ENCODE data around the gene TBC1D1.

TBC1D1 gene

DNA sequence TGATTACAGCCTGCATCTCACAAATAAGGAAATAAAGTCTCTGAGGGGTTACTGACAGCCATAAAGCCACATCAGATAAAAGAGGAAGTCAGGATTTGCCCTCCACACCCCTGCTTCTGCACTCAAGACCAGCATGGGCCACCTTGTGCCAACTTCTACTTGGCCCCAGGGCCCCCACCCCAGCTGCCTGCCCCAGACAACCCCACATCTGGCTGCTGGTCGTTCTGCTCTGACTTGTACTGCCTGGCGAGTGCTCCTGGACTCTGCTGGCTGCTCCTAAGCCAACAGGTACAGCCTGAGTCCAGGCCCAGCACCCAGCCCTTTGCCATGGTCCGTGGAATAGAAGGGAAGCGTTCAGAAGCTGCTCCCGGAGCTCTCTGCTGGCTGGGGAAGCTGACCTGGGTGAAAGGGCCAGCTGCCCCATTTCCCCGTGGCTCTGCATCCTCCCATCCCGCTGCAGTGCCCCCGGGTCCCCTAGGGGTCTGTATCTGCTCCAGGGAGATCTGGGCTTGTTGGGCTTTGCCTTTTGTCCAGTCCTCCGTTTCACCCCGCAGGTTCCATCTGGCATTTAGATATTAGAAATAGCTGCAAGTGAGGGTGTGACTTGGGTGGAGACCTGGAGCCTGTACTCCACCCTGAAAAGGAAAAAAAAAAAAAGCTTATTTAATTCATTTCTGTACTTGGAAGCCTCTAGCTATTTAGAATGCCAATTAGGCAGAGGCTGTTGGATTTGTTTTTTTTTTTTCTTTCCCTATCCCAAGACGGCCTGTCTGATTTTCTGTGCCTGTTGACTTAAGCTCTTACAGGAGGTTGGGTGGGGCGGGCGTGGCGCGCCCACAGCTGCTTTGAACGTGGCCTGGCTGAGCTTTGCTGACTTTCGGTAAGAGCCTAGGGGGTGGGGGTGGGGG lies 264.1 kb downstream of the TBC1D1 start:
- DNase-seq: no peak

DNA sequence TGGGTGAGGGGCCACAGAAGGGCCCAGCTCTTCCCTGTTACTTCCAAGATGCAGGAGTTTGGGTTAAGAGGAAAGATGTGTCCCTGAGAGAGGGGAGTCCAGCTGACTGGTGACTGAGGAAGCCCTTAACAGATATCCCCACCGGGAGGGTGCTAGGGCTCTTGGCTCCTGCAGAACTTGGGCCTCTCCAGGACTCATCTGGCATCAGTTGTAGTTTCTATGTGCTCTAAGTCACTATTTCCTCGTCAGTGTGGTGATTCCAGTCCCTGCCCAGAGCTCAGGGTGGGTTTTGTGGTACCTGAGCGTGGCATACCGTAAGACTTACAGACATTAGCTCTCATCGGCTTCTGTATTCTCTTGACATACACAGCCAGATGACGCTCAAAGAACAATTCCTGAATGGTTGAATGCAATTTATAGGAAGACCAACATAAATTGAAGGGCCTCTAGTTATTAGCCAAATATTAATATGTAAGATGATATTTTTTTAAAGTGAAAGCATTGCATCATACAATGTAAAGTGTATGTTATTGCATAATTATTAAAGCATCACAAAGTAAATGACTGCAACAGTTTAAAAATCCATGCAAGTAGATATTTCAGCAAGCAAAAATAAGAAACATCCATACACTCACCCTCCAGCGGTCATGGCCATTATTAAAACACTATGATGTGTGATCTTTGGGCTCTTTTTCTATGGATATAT lies 264.9 kb downstream of the TBC1D1 start:
- no peak for DNase-seq

DNA sequence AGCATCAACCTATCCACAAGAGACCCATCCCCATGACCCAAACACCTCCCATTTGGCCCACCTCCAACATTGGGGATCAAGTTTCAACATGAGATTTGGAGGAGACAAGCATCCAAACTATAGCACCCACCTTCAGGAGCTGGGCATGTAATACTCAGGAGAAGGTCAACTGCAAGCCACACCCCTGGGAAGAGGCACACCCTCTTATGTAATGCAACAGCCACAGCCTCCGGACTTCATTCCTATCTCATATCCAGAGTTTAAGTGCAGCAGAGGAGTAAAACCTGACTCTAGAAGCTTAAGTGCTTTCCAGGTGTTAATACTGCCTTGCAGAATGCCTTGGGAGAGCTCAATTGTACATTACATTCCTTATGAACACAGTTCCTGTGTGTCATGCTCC lies 266.7 kb downstream of the TBC1D1 start:
- DNase-seq: no peak

DNA sequence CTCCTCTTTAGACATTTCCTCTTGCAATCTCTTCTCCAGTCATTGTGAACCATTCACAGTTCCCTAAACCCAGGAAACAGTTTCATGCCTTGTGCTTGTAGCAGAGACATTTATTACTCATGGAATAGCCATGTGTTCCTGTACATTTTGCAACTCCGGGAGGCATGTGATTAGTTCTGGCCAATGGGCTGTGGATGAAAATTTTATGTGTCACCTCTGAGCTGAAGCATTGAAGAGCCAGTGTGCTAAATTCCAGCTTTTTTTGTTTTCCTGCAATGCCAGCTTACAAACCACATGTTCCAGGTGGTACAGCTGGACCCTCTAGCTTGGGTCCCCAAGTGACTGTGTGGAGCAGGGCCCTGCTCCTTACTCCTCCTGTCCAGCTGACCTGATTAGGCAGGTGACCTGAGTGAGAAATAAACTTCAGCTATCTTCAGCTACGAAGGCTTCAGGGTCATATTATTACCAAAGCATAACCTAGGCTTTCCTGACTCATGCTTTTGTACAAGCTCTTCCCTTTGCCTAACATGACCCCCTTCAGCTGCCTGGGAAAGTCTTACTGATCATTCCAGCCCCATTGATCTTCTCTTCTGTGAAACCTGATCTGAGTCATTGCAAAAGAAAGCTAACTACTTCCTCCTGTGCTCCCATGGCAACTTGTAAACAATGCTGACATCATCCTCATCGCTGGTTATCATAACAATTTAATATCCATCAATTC lies 269.8 kb downstream of the TBC1D1 start:
- DNase-seq: peak in 1 of 2 donors; percentile 48

DNA sequence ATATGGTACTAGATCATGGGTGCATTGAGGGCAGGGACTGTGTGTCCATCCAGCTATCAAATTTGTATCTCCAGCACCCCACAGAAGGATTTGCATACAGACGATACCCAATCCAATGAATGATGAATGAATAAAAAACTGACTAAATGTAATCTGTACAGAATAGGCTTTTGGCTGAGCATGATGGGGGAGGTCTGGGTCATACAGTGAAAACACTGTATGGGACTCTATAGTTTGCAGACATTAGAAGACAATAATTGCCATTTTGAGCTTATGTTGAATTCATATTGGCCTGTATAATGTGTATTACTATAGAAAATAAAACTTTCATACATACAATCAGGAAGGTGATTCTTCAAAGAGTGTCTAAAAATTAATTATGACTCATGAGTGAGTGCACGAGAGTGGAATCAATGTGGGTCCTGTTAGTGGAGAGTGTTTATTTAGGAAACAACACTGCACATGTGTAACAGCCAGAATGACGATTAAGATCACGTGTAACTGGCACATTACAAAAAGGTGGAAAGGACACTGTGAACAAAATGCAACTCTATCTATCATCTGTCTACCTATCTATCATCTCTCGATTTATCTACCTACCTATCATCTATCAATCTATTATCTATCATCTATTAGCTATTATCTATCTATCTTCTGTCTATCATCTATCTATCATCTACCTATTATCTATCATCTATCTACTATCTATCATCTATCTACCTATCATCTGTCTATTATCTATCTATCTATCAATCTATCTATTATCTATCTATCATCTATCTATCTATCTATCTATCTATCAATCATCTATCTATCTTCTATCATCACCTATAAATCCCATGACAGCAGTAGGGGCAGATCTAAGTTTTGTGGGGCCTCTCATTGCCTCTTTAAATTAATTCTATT lies 270.6 kb downstream of the TBC1D1 start:
- no peak for DNase-seq

DNA sequence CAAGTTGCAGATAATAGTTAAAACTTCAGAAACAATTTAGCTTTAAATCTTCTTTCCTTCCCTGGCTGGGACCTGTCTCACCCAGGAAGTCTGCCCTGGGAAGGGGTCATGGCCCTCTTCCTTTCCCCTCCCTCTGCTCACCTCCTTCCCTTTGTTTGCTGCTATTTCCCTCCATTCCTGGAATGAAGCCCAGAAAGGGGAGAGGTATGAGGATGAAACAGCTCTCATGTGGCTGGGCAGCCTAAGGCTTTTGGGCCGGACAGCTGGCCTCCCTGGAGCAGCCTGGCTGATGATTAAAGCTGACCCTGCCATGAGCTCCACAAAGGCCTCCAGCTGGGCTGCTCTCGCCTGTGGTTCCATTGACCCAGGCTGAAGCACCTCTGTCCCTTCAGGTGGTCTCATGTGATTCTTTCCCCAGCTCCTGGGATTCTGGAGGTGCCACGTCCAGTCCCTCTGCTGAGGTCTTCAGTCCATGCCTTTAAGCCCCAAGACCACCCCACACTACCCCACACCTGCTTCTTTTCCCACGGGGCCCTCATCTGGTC lies 271.4 kb downstream of the TBC1D1 start:
- DNase-seq: no peak

DNA sequence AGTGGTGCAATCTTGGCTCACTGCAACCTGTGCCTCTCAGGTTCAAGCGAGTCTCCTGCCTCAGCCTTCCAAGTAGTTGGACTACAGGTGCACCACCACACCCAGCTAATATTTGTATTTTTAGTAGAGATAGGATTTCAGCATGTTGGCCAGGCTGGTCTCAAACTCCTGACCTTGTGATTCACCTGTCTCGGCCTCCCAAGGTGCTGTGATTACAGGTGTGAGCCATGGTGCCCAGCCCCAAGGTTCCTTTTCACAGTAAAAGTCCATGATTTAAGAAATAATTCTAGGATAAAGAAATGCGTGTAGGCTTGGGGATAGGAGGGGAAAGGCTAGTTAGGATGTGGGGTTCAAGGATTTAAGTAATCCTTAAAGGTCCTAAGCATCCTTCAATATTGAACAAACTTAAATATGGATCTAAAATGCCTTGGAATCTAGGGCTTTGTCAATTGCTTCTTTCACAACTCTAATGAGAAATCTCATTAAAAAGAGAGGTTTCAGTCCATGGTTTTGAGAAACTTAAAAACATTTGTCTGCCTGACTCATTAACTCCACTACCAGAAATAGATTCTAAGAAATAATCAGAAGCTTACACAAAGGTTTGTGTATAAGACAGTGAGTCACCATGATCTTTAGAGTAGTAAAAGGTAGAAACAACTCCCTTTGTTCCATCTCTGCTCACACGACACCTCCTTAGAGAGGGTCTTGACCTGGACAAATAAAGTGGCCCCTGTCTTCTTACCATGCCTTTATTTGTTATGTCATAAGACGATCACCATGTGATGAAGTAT lies 272.5 kb downstream of the TBC1D1 start:
- no peak for DNase-seq

DNA sequence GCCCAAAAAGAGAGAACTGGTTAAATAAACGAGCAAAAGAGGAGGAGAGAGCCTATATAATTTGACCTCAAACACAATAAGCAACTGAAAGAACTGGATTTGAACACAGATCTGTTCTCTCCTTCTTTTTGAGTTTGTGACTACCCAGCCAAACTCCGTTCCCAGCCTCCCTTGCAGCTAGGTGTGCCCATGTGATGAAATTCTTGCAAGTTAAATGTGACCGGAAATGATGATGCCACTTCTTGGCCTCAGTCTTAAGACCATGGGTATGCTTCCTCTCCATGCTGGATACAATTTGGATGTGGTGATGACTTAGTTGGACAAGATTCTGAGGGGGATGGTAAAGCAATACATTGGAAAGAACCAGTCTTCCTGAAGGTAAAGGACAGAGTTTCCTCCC lies 273.5 kb downstream of the TBC1D1 start:
- DNase-seq: no peak

DNA sequence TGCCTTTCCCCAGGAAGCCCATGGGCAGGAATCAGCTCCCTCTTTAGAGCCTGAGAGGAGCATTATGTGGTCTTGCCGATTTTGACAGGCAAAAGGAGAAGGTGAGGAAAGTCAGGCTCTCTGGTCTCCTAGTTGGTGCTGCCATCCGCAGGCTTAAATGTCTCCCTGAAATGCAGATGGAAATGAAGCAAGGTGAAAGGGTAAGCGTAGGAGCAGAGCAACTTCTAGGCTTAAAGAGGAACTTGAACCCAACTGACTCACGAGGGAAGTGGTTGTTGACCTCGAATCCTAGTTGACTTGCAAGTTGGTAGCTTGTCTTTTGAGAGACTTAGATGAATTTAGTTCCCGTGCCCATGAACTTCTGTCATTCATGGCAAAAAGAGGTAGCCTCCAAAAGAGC lies 275.2 kb downstream of the TBC1D1 start:
- no peak for DNase-seq

DNA sequence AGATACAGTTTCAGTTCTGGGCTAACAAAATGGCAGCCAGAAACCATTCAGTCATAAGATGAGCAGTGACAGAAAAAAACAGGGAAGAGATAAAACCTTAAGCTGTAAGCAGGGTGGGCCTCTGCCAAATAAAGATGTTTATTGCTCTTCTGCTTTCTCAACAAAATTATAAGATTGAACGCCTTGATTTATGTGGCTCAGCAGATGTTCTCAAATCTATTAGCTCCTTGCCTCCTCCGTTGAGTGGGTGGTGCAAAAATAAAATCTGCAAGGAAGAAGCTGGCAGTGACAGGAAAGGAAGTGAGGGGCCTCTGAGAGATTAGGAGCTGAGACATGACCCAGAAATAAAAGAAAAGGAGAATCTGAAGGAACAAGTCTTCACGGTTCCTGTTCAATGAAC lies 275.9 kb downstream of the TBC1D1 start:
- DNase-seq: no peak

DNA sequence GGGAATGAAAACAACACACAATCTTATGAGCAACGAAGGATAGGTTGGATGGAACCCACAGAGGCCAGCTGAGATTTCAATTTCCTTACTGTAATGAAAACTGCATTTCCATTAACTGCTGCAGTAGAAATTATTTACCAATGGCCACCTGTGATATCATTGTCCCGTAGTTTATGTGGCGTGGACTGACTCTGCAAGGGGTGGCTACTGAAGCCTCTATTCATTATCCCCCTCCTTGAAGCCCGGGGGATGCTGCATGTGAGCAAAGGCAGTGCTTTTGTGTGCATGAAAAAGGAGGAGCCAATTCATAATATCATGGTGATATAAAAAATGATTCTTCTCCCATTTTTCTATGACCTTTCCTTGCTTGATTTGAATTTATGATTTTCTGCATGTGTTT lies 277.1 kb downstream of the TBC1D1 start:
- DNase-seq: no peak

DNA sequence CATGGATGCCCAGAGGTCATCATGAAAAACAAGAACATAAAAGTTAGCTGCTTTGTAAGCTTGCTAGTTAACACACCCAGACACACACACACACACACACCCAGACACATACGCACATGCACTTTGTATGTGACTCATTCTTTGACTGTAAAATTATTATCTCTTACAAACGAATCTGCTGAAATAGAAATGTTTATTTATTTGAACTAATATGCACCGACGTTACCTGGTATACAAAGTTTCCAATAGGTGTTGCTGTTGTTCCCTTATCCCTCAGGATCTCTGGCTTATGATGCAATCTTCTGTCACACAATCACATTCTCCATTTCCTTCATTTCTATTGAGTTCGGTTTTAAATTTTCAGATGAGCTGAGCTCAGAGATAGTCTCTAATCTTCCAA lies 278.6 kb downstream of the TBC1D1 start:
- DNase-seq: no peak

DNA sequence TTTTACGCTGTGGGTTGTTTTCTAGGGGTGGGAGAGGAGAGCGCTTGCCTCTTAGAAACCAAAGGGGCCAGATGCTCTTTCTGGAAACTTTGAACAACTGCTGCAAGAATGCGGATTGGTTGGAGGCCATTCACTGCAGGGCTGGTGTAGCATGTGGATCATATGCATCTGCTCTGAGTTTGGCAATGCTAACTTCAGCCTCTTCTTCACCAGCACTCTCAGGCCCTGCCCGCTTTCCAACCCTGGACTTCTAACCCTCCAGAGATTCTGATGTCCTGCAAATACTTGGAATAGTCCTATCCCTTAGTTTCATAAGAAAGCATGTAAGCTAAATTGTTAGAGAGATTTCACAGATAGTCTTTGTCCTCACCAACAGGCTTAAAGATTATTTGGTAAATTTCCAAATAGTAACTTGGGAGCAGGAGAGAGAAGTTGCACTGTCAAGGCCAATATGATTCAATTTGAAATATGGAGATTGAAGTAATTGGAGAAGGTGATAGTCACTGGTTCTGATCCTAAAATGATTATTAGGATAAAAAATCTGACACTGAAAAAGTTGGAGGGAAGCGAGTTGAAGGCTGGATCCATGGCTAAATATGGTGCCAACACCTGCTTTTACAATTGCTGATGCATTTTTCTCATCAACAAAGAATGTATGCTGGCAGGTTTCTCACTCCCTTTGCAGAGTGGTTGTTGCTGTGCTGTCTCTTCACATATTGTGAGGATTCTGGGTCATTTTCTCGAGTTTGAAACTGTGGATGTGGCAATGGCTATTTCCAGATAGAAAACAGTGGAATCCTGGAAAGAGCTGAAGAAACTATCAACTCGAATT lies 279.7 kb downstream of the TBC1D1 start:
- DNase-seq: no peak

DNA sequence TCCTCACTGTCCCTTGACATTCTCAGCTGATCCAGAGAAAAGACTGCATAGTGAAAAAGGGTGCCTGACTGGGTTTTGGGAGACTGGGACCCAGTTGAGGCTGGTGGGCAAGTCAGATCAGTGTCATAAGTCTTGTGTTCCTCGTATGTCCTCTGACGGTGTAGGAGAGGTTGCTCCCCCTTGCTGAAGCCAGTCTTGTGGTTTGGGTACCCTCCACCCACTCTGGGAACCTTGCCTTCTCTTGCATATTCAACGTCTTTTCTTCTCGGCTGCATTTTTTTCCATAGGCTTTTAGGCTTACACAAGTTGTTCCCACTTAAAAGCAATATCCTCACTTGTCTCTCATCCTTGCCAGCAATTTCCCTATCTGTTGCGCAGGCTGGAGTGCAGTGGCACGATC lies 281.2 kb downstream of the TBC1D1 start:
- no peak for DNase-seq

DNA sequence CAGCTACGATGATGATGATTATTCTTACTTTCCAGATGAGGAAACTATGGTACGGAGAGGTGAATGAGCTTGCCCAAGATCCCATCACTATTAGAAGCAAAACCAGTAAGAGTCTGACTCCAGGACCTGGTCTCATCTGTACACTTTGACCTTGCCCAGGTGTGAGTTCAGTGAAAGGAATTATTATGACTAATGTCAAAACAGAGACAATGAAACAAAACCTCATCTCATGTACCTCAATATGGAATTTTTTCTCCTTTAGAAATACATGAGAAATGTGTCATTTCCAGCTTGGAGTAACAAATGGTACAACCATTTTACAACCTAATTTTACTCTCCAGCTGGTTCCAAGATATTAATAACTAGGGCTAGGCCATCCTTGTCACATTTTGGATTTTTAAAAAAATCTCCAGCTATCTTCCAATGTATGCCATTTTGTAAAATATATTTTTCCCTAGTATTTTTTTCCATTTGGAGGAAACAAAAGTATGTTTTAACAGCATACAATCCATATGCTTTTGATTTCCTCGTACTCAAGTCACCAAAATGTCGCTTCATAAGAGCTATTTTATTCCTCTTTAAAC lies 283.1 kb downstream of the TBC1D1 start:
- no peak for DNase-seq

DNA sequence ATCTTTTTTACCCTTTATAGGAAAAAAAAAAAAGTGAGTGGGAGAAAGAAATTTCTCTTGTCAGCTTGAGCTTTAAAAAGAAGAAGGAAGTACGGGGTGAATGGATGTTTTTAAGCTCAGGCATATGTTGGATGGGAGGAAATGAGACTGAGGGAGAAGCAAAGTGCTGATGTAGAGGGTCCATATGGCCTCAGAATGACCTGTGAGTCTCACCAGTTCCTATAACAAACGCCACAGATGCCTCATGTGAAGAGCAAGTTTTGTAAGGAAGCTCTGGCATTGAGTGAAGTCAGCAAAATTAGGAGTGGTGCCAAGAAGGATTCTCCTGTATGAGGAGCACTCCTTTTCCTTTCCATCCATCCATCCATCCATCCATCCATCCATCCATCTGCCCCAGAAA lies 283.9 kb downstream of the TBC1D1 start:
- DNase-seq: no peak

DNA sequence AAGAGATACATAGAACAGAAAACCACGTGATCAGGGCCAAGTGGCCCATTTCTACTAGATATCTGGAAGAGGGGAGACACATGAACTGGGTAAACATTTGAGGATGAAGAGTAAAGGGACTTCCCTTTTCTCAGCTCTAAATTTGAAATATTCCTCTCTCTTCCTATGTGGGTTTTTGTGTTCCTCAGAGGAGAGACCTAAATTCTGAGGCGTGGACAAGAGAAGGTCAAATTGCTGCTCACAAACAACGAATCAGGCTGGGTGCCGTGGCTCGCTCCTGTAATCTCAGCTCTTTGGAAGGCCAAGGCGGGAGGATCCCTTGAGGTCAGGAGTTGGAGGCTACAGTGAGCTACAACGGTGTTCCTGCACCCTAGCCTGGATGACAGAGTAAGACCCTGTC lies 285.3 kb downstream of the TBC1D1 start:
- no peak for DNase-seq

DNA sequence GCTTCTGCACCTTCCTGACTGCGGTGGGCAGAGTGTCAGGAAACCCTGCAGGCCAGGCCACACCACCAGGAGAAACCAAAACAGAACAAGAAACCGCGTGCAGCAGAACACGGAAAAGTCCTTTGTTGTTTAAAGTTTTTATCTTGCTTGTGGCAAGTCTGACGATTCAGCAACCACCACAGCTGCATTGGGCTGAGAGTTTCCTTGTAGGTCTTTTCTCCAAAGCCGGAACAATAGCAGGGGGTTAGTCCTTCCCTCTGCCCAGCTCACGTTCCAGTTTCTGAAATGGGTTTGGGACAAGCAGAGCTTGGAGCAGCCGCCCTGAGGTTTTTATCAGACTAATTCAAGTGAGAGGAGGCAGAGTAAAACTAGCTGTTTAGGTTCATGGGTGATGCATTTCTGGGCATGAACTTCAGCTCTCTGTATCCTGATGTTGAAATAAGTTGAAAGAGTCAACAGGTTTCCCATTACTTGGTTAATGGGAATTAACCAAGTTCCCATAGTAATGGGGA lies 286.2 kb downstream of the TBC1D1 start:
- DNase-seq: peak in 1 of 2 donors; percentile 30

DNA sequence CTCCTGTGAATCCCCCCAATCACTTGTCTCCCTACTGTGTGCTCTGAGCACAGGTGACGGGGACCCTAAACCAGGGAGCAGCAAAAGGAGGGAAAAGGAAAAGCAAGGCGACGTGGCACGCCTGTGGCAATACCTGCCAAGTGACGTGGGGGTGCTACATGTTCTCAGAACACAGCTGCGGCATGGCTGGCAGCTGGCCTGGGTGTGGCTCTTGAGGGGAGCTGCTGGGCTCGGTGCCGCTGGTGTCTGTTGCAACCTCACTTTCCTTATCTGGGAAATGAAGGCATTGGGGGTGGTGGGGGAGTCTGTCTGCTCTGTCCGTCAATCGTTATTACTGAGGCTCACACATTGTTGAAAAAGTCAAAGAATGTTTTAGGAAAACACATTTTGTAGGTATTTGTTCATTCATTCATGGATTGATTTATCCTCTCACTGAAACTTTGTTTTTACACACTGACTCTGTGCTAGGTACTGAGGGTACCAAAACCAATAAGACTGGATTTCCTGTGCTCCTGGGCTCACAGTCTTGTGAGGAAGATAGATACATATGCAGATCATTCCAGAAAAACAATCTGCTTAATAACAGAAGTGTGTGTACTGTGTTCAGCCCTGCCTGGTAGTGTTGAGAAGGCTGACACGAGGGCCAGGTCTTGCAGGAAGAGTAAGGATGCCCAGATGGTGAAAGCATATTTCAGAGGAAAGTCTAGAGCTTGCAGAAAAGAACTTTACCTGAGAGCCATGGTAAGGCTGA lies 286.9 kb downstream of the TBC1D1 start:
- DNase-seq: peak in 1 of 2 donors; percentile 26

Data from stimulated activated CD4-positive, alpha-beta T cell treated with anti-CD3 and anti-CD28 coated beads, Interleukin-2, amount 100 ng/mL, for 48 hours (primary cell).